ENCODE data around the gene MLIP. TPM values are rescaled to one million over a fixed set of nuclear protein-coding genes. Genes with fewer than 3 reads are reported as not detected.

The MLIP gene
- total RNA-seq, 1 experiment from 2014 or later, result not detected

DNA sequence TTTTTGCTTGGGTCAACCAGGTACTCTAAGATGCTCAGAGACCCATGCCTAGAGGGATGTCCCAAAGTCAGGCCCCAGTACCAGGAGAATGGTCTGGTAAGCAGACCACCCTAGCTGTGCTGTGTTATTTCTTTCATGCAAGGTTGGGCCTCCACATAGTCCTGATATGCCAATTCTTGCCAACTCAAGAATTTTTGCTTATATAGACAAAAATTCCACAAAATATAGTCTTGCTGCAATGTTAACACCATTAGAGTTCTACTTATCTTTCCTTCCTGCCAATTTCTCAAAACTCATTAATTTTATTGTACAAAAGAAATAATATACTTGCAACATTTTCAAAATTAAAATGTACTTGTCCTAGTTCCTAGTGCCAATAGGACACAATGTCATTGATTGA lies 163.1 kb downstream of the MLIP start:
- Histone ChIP-seq H3K4me3 (ENCODE audit: insufficient read depth, low read depth, low read length) (no peak overlapping the region), H3K27me3 (ENCODE audit: control insufficient read depth, insufficient read depth, low read length) (no peaks in the 10 kb centered on the region), H3K36me3 (replicated peaks; ENCODE audit: control insufficient read depth, insufficient read depth, low read length) (no peaks in the 10 kb centered on the region)
- no peak for DNase-seq

DNA sequence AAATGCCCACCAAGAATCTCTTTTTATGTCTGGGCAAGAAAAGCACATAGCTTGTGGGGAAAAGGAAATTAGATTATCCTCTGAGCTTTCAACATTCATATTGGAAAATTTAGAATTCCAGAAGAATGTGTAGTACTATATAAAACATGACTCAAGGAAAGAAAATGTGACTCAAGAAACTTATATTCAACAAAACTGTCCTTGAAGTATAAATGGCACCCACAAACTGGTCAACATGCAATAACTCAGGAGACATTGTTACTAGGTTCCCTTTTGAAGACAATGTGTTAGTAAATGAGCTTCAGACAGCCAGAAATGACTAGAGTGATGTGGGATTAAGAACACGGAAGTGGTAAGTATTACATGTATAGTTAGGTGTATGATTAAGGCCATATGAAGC lies 170.9 kb downstream of the MLIP start:
- Histone ChIP-seq H3K4me3 (ENCODE audit: insufficient read depth, low read depth, low read length) (no peak overlapping the region), H3K27me3 (ENCODE audit: control insufficient read depth, insufficient read depth, low read length) (no peaks in the 10 kb centered on the region), H3K36me3 (replicated peaks; ENCODE audit: control insufficient read depth, insufficient read depth, low read length) (no peaks in the 10 kb centered on the region)
- DNase-seq, result no peak

DNA sequence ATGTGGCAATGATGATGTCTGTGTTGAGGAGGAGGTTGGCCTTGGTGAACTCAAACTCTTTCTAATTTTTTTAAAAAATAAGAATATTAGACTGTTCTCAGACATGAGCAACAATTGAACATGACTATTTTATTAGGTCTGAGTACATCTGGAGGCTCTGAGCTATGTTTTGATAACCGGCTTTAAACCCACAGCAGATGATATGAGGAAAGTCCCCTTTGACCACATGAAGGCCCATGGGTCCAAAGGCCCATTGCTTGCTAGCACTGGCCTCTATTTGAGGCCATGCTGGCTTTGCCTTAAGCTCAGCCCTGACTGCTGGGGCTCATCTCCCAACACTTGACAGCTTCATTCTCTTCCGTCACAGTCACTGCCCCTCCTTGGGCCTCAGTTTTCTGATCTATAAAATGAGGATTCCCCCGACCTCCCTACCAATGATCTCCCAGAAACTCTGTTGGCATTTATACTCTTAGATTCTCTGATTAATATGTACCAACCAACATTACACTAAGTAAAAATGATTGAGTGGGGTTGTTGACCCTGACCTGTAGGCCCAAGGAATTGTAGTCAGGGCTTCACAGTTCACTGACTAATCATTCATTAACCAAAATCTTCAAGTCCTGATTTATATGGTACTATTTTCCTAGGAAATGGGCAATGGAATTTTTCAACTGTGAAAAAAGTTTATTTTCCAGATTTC lies 173.1 kb downstream of the MLIP start:
- no peaks in the 10 kb centered on the region for H3K27me3 ChIP-seq (ENCODE audit: control insufficient read depth, insufficient read depth, low read length)
- DNase-seq, result no peak
- no peak overlapping the region for H3K4me3 ChIP-seq (ENCODE audit: insufficient read depth, low read depth, low read length)
- no peaks in the 10 kb centered on the region for H3K36me3 ChIP-seq (replicated peaks; ENCODE audit: control insufficient read depth, insufficient read depth, low read length)

DNA sequence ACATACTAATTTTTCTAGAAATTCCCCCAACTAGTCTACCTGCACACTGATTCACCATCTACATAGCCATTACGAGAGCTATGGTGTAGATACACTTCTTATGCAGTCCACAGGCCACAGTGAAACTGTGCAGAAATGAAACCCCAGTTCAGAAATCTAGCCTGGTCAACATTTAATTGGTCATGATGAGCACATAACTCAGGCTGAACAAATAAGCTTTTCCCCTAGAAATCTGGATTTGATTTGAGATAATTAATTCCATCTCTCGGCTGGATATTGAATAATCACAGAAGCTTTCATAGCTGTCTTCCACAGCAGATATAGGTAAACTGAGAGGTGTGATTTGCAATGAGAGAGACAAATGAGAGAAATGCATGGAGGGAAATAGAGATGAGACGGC lies 174.4 kb downstream of the MLIP start:
- no peak overlapping the region for H3K4me3 ChIP-seq (ENCODE audit: insufficient read depth, low read depth, low read length)
- DNase-seq, result no peak
- H3K36me3 ChIP-seq (replicated peaks; ENCODE audit: control insufficient read depth, insufficient read depth, low read length), result no peaks in the 10 kb centered on the region
- H3K27me3 ChIP-seq (ENCODE audit: control insufficient read depth, insufficient read depth, low read length), result no peaks in the 10 kb centered on the region

DNA sequence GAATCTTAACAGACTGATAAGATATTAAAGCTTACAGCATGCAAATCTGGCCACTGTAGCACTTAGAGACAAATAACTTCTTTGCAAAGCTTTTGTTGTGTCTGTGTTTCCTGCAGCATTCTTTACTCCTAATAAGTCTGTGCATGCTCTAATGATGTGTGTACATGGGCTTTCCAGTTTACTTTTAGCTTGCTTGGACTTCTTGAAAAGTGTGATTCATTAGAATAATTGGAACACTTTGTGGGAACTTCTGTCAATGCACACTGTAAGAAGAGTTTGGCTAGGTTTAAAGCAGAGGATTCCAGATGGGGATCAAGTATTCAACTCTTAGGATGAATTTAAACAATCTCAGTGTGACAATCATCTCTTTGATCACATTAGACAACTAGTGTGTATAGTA lies 174.9 kb downstream of the MLIP start:
- Histone ChIP-seq H3K4me3 (ENCODE audit: insufficient read depth, low read depth, low read length) (no peak overlapping the region), H3K36me3 (replicated peaks; ENCODE audit: control insufficient read depth, insufficient read depth, low read length) (no peaks in the 10 kb centered on the region), H3K27me3 (ENCODE audit: control insufficient read depth, insufficient read depth, low read length) (no peaks in the 10 kb centered on the region)
- no peak for DNase-seq

DNA sequence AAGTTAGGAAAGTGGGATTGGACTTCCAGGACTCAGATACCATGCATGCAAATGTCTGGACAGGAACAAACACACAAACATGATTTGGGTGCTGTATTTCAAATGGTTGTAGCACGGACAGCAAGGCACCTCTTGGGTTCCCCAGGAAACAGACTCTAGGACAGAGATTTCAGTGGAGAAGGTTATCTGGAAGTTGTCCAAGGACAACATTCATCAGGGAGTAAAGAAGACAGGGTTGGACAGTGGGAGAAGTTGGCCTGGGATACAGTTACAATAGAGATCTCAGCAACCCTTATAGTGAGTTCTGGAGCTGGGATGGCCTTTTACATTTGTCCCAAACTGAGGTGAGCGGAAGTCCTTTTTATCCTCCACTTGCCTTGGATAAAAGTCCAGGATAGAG lies 177.2 kb downstream of the MLIP start:
- H3K36me3 ChIP-seq (replicated peaks; ENCODE audit: control insufficient read depth, insufficient read depth, low read length), result no peaks in the 10 kb centered on the region
- no peaks in the 10 kb centered on the region for H3K27me3 ChIP-seq (ENCODE audit: control insufficient read depth, insufficient read depth, low read length)
- H3K4me3 ChIP-seq (ENCODE audit: insufficient read depth, low read depth, low read length), result no peak overlapping the region
- DNase-seq, result no peak

DNA sequence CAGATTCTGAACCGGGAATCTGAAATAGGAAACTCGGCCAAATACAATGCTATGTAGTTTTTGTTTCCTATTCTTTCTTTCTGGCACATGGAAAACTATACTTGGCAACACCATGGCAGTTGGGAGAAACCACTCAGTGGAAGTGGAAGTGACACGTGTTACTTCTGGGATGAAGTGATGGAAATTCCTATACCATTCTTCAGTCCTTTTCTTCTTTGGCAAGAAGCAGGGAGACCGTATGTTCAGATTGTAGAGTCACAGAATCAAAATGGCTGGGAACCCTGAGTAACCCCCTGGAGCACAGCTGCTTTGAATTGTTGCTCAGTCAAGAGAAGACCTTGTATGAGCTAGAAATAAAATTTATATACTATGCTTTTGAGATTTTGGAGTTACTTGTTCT lies 178.2 kb downstream of the MLIP start:
- Histone ChIP-seq H3K27me3 (ENCODE audit: control insufficient read depth, insufficient read depth, low read length) (no peaks in the 10 kb centered on the region), H3K36me3 (replicated peaks; ENCODE audit: control insufficient read depth, insufficient read depth, low read length) (no peaks in the 10 kb centered on the region), H3K4me3 (ENCODE audit: insufficient read depth, low read depth, low read length) (no peak overlapping the region)
- DNase-seq, result no peak

DNA sequence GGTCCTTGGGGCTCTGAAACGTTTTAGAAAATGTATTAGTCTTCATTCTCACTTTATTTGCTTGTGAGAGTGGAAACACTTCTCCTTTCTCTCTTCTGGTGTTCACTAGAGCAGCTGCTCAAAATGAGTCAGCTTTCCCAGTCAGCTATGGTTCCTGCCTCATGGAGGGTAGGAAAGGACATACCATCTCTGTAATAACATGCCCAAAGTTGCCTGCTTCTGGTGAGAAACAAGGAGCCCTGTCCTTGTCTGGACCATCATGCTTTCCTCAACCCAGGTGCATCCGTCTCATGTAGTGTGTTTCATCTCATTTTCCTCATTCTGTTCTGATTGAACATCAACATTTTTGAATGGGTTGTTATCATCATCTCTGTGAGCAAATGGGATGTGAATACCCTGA lies 179.9 kb downstream of the MLIP start:
- no peak for DNase-seq
- Histone ChIP-seq H3K27me3 (ENCODE audit: control insufficient read depth, insufficient read depth, low read length) (no peaks in the 10 kb centered on the region), H3K36me3 (replicated peaks; ENCODE audit: control insufficient read depth, insufficient read depth, low read length) (no peaks in the 10 kb centered on the region), H3K4me3 (ENCODE audit: insufficient read depth, low read depth, low read length) (no peak overlapping the region)

DNA sequence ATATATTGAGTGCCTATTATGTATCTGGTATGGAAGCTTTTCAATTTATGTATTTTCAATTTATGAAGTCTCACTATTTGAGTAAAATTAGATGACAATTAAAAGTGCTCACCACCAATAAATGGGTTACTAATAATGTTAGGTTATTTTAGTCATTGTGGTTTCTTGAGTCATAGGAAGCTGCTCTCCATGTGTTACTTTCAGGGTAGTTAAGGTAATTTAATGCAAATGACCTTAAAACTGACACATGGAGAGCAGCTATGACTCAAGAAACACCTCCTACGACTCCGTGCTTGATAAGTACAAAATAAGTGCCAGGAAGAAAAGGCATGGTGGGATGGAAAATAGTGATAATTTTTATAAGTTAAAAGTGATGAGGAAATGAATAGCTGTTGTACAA lies 180.5 kb downstream of the MLIP start:
- no peak overlapping the region for H3K4me3 ChIP-seq (ENCODE audit: insufficient read depth, low read depth, low read length)
- DNase-seq, result no peak
- H3K36me3 ChIP-seq (replicated peaks; ENCODE audit: control insufficient read depth, insufficient read depth, low read length), result no peaks in the 10 kb centered on the region
- no peaks in the 10 kb centered on the region for H3K27me3 ChIP-seq (ENCODE audit: control insufficient read depth, insufficient read depth, low read length)

DNA sequence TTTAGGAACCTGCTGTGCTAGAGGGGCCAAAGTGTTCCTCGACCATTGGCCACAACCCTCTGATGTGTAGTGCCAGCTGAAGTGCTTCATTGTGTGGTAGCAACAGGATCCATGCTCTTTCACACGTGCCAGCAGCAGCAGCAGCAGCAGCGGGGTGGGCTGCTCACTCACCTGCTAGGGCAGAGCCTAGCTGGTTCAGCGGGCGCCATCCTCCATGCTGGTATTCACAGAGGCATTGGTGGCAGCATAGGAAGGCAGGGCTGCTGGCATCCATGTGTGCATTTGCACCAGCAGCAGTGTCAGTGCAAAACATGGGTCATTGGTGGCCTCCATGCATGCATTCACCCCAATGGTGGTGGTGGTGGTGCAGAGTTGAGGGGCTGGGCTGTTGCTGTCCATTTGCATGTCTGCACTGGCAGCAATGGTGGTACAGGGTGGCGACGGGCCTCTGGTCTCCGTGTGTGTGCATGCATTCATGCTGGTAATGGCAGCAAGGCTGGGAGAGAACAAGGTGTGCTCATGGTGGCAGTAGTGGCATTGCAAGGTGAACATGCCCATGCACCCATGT lies 183.8 kb downstream of the MLIP start:
- DNase-seq, result no peak
- no peak overlapping the region for H3K4me3 ChIP-seq (ENCODE audit: insufficient read depth, low read depth, low read length)
- no peaks in the 10 kb centered on the region for H3K36me3 ChIP-seq (replicated peaks; ENCODE audit: control insufficient read depth, insufficient read depth, low read length)
- no peaks in the 10 kb centered on the region for H3K27me3 ChIP-seq (ENCODE audit: control insufficient read depth, insufficient read depth, low read length)

DNA sequence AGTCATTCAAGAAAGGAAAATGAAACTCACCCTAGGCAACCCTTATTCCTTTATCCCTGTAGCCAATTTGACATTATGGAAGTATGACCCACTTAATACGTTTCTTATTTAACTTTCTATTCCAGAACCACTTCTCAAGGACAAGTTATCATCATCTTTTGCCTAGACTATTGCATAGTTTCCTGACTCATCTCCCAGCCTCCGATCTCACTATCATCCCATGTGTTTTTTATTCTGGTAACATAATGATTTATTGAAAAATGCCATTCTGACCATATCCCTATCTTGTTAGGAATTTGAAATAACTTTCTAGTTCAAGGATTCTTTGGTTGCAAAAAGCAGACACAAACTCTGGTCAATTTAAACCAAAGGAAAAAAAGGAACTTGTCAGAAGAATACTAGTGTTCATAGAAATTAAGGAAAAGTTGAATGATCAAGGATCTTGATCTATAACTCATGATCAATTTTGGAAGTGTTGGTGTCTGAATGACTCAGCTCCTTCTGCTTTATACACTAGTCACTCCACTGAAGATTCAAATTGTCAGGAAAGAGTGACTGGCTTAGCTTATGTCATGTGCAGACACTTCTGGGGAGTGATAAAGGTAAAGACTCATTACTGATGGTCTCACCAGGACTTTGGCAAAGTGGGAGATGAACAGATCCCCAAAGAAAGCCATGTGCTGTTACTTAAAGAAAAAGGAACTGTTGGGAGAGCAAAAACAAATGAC lies 188.5 kb downstream of the MLIP start:
- Histone ChIP-seq H3K4me3 (ENCODE audit: insufficient read depth, low read depth, low read length) (no peak overlapping the region), H3K36me3 (replicated peaks; ENCODE audit: control insufficient read depth, insufficient read depth, low read length) (no peaks in the 10 kb centered on the region), H3K27me3 (ENCODE audit: control insufficient read depth, insufficient read depth, low read length) (no peaks in the 10 kb centered on the region)
- no peak for DNase-seq

DNA sequence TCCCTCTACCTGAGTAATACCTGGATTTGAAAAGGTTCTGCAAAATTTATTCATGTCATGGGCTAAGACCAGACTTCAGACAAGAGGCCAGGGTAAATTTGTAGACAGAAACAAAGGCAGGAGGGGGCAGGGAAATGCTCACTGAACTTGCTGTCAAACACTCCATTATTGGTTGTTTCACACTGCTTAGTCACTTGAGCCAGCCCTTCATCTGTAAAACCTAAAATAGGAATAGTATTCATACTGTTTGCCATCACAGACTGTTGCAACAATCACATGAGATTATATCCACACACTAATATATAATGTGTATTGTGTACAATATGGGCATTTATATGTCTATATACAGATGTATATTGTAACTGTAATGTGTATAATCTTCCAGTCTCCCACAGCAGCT lies 190.5 kb downstream of the MLIP start:
- Histone ChIP-seq H3K27me3 (ENCODE audit: control insufficient read depth, insufficient read depth, low read length) (no peaks in the 10 kb centered on the region), H3K4me3 (ENCODE audit: insufficient read depth, low read depth, low read length) (no peak overlapping the region), H3K36me3 (replicated peaks; ENCODE audit: control insufficient read depth, insufficient read depth, low read length) (no peaks in the 10 kb centered on the region)
- DNase-seq, result no peak

DNA sequence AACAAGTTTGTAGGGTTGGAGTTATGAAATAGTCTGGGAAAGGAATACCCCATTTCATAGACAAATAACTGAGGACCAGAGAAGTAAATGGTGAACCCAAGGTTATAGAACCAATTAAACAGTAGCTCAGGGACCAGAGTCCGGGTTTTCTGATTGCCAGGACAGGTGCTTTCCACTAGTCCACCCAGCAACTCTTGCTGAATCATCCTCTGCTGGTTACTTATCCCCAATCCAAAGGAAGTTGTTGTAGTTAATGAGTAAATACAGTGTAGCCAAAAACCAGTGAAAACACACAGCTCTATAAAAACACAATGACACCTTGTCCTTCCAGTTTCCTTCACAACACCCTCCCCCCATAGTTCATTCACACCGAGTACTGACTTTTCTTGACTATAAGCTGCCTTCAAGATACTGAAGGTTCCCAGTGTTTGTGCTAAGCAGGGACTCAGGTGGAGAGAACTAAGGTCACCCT lies 196.2 kb downstream of the MLIP start:
- no peak for DNase-seq
- Histone ChIP-seq H3K4me3 (ENCODE audit: insufficient read depth, low read depth, low read length) (no peak overlapping the region), H3K36me3 (replicated peaks; ENCODE audit: control insufficient read depth, insufficient read depth, low read length) (no peaks in the 10 kb centered on the region), H3K27me3 (ENCODE audit: control insufficient read depth, insufficient read depth, low read length) (no peaks in the 10 kb centered on the region)

DNA sequence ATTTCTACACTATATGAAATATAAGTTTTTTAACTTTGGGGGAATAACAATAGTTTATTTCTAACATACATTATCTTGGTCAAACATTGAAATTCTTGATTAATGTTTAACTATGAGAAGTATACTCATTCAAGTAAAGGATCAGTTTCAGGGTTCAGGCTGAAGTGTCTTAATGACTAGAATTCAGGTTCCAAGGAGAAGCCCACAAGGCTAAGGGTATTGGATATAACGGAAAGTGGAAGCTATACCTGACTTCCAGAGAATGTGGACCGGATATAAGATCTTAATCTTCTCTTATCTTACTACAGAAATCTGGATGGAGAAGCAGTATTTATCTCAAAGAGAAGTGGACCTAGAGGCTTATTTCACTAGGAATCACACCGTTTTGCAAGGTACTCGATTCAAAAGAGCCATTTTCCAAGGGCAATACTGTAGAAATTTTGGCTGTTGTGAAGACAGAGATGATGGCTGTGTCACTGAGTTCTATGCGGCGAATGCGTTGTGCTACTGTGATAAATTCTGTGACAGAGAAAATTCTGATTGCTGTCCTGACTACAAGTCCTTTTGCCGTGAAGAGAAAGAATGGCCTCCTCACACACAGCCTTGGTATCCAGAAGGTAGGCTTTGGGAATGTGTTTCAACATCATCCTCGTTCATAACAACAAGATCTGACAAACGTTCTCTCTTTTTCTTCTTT lies 197.2 kb downstream of the MLIP start, which contains the start of gene TINAG:
Gene TINAG, plus strand, starts transcription at position 153 of the 697 bp plus-strand sequence. Its CDS starts 110 bp downstream, at position 263.
- Histone ChIP-seq H3K27me3 (ENCODE audit: control insufficient read depth, insufficient read depth, low read length) (no peaks in the 10 kb centered on the region), H3K36me3 (replicated peaks; ENCODE audit: control insufficient read depth, insufficient read depth, low read length) (no peaks in the 10 kb centered on the region), H3K4me3 (ENCODE audit: insufficient read depth, low read depth, low read length) (no peak within 1 kb of the TSS)
- no peak for DNase-seq

DNA sequence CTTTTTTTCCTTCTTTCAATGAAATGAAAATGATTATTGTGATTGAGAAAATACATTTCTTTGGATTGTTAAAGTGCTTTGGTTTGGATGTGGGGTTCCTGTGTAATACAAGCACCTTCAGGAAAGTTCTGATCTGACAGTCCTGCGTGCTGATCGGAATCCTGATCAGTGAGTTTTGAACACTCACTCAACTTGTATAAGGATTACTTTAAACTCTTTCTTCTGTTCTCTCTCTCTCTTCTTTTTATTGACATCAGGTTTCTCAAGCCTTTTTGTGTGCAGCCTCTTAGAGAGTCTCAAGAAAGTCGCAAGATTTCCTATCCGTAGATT lies 197.7 kb downstream of the MLIP start:
- Histone ChIP-seq H3K27me3 (ENCODE audit: control insufficient read depth, insufficient read depth, low read length) (no peaks in the 10 kb centered on the region), H3K4me3 (ENCODE audit: insufficient read depth, low read depth, low read length) (no peak overlapping the region)

More for the DNA sequence above, 197.7 kb downstream of the MLIP start:
- DNase-seq, result no peak
- no peaks in the 10 kb centered on the region for H3K36me3 ChIP-seq (replicated peaks; ENCODE audit: control insufficient read depth, insufficient read depth, low read length)
